ENCODE results near the gene HSPH1. TPM values are rescaled to one million over a fixed set of nuclear protein-coding genes. Genes with fewer than 3 reads are reported as not detected.

HSPH1 gene
- total and polyA plus RNA-seq, 10 of the 15 experiments (the other 5 are each of a cell fraction or from before 2014, with no cell fraction given) = 40.2 to 159 (median 92.6) TPM

- no peak for FAIRE-seq
- no peaks in the 10 kb centered on the region for H4K20me1 ChIP-seq (ENCODE audit: control insufficient read depth, insufficient read depth)
- no peak overlapping the region for H3K4me2 ChIP-seq (ENCODE audit: control insufficient read depth, insufficient read depth)
- H3K36me3 ChIP-seq (ENCODE audit: control insufficient read depth in 2 of 2, insufficient read depth in 2 of 2, low read length in 1 of 2) = no peaks in the 10 kb centered on the region
- no peaks in the 10 kb centered on the region for H3K79me2 ChIP-seq (ENCODE audit: control insufficient read depth, insufficient read depth, low read length)
- CTCF ChIA-PET = interaction anchor here (1.7 kb wide), 1 partner anchor 37 kb away, joined by 5 read pairs; no protein-coding TSS in a partner anchor
- no peaks in the 10 kb centered on the region for H3K4me1 ChIP-seq (ENCODE audit: control insufficient read depth, insufficient read depth, low read length)
- in situ Hi-C loops (cut with MboI) = no loop called here
- no peaks in the 10 kb centered on the region for H3K9me3 ChIP-seq (replicated peaks; ENCODE audit: control insufficient read depth, insufficient read depth, low read length)
- no peak for ATAC-seq
- TF ChIP-seq KLF5 (IDR thresholded peaks at IDR 0.05; ENCODE audit: partially characterized antibody) = no peak
- TF ChIP-seq ASH2L (IDR thresholded peaks at IDR 0.05; ENCODE audit: borderline replicate concordance, low read depth) = no peak
- no peak for TF ChIP-seq CBX5 (IDR thresholded peaks at IDR 0.05; ENCODE audit: low read depth)
- TF ChIP-seq, protein P1, sequence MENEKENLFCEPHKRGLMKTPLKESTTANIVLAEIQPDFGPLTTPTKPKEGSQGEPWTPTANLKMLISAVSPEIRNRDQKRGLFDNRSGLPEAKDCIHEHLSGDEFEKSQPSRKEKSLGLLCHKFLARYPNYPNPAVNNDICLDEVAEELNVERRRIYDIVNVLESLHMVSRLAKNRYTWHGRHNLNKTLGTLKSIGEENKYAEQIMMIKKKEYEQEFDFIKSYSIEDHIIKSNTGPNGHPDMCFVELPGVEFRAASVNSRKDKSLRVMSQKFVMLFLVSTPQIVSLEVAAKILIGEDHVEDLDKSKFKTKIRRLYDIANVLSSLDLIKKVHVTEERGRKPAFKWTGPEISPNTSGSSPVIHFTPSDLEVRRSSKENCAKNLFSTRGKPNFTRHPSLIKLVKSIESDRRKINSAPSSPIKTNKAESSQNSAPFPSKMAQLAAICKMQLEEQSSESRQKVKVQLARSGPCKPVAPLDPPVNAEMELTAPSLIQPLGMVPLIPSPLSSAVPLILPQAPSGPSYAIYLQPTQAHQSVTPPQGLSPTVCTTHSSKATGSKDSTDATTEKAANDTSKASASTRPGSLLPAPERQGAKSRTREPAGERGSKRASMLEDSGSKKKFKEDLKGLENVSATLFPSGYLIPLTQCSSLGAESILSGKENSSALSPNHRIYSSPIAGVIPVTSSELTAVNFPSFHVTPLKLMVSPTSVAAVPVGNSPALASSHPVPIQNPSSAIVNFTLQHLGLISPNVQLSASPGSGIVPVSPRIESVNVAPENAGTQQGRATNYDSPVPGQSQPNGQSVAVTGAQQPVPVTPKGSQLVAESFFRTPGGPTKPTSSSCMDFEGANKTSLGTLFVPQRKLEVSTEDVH (IDR thresholded peaks at IDR 0.05; ENCODE audit: low read depth, partially characterized antibody) = no peak
- TF ChIP-seq MYB (IDR thresholded peaks at IDR 0.05; ENCODE audit: borderline replicate concordance, low read depth, low read length) = no peak
- TF ChIP-seq WRNIP1 (IDR thresholded peaks at IDR 0.05; ENCODE audit: borderline replicate concordance, low read depth, low read length) = no peak
- no peak for TF ChIP-seq NR2C2 (IDR thresholded peaks at IDR 0.05; ENCODE audit: borderline replicate concordance, control insufficient read depth, insufficient read length, low read depth)
- TF ChIP-seq CHD4 (IDR thresholded peaks at IDR 0.05) = no peak
- TF ChIP-seq TCF3 (IDR thresholded peaks at IDR 0.05; ENCODE audit: borderline replicate concordance, insufficient read depth, low read depth, low read length) = no peak
- H3K4me3 ChIP-seq = no peak overlapping the region
- POLR2A ChIA-PET = no interaction called here
- RAD21 ChIA-PET (ENCODE audit: unreplicated experiment) = no interaction called here
- SMC1A ChIA-PET (ENCODE audit: uncharacterized antibody, unreplicated experiment) = interaction anchor here (1.3 kb wide), 1 partner anchor 12 kb away, joined by 3 read pairs; no protein-coding TSS in a partner anchor
- WGBS (ENCODE audit: insufficient coverage, insufficient replicate concordance, low lambda C conversion rate, missing lambda C conversion rate) = 74% methylated on average over 3 of the region's 3 CpGs
- no peak for DNase-seq (ENCODE audit: low read depth, low spot score)
- intact Hi-C loops (cut with micrococcal nuclease; ENCODE audit: unreplicated experiment) = no loop called here
- H3K27me3 ChIP-seq (replicated peaks in 1 of 2; ENCODE audit: control insufficient read depth in 2 of 2, insufficient read depth in 2 of 2, low read length in 1 of 2) = peaks cover 0 to 1% of the 10 kb centered on the region in 2 experiments; a peak in 2 of 4 replicates
- no peak overlapping the region for H2AFZ ChIP-seq (ENCODE audit: control insufficient read depth, low read depth, low read length)
- no TSS peak for BruUV-seq (replicated peaks)
- no peak overlapping the region for H3K9ac ChIP-seq (ENCODE audit: control insufficient read depth, insufficient read depth, low read length)
- no peak overlapping the region for H3K27ac ChIP-seq (ENCODE audit: control insufficient read depth, insufficient read depth)
Observed at GRCh38 chr13:31102905-31103304, 58.8 kb downstream of the HSPH1 start.
